Lower leg skin (tissue), 4 donors: ENCODE measurements around the gene PGPEP1. TPM values are rescaled to one million over a fixed set of nuclear protein-coding genes. Genes with fewer than 3 reads are reported as not detected.
A peak's percentile ranks its signal among the peaks of the same experiment; 100 is the strongest.

ENCODE experiments used
- DNase-seq, 2 donors: peaks; one replicate each; pipeline ENCODE4 v3.0.0-alpha.2; 2019; ENCODE audit warnings: low spot score in 2 of 2
- H3K4me3 ChIP-seq: fragments of 200-600 bp; sonication (generic); 2 replicates; pipeline ENCODE4 v1.5.1; 2017; ENCODE audit warnings: mild to moderate bottlenecking, low read depth; ENCODE audit not compliant: poor library complexity, severe bottlenecking
- POLR2A ChIP-seq, 2 donors: fragments of 450-650 bp; IDR thresholded peaks; one replicate each; pipeline ENCODE4 v1.6.1; 2016 to 2017; ENCODE audit warnings: antibody characterized with exemption in 2 of 2, mild to moderate bottlenecking in 1 of 2, moderate library complexity in 1 of 2
- WGBS, 2 donors: methylation state at CpG; one replicate each; pipeline ENCODE4 v1.1.5; 2018; 5-methylcytosine and 5-hydroxymethylcytosine counted together
- intact Hi-C: fragments of 100-400 bp; cut with DNase I; formaldehyde crosslinking; loops from one replicate; pipeline ENCODE4 v1.15.0; 2023; ENCODE audit warnings: low total_unique reads
- microRNA-seq, 2 donors: library from miRNA; unstranded; fragments of <30 nt; microRNA quantifications; one replicate each; pipeline ENCODE4, GENCODE V29; 2016; ENCODE audit warnings: borderline replicate concordance in 2 of 2, borderline number of aligned reads in 1 of 2
- total RNA-seq, 4 donors: library from RNA; depleted of rRNA; stranded (reverse); fragments of >200 nt; gene quantifications; one replicate each; pipeline ENCODE4 v1.1.0, GENCODE V29; 2016
- TF ChIP-seq, protein P1 (sequence below), 3 donors: fragments of 450-650 bp; IDR thresholded peaks; one replicate each; pipeline ENCODE4 v1.5.1; 2016; ENCODE audit warnings: antibody characterized with exemption in 3 of 3, mild to moderate bottlenecking in 3 of 3, moderate library complexity in 2 of 3

Gene PGPEP1
- total RNA-seq, 4 donors from 2014 or later, result 2.4 to 7.1 (median 4.8) TPM

DNA sequence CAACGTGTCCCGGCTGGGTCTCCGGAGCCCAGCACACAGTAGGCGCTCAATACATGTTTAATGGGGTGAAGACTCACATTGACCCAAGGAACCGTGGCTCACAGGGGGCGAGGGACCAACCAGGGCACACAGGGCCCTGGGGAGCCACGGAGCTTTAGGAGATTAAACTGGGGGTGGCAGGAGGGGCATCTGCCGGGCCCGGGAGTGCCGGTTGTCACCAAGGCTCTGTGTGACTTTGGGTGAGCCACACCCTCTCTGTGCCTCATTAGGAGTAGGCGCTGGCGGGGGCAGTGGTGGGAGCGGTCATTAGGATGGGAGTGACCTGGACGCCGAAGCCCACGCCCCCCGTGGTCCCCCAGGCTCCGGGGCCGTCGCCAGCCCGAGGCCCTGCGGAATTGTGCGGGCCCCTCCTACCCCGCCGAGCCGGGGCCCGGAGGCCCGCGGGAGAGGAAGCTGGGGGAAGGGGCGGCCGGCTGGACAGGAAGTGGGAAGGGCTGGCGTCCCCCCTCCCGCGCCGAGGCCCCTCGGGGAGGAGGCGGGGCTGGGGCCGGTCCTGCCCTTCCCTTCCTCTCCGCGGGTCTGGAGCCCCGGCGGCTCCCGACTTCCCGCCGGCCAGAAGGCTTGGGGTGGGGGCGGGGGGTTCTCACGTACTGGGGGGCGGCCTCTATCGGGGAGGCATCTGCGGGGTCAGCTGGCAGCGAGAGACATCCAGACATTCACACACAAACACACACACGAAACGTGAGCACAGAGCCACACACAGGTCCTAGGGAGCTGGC lies 77.0 kb downstream of the PGPEP1 start:
- WGBS, 2 donors, result 0 to 1% methylated on average over 10 to 26 of the region's 53 CpGs
- peak in 1 of 2 donors; percentile 14 for TF ChIP-seq POLR2A (IDR thresholded peaks at IDR 0.05)
- TF ChIP-seq, protein P1, sequence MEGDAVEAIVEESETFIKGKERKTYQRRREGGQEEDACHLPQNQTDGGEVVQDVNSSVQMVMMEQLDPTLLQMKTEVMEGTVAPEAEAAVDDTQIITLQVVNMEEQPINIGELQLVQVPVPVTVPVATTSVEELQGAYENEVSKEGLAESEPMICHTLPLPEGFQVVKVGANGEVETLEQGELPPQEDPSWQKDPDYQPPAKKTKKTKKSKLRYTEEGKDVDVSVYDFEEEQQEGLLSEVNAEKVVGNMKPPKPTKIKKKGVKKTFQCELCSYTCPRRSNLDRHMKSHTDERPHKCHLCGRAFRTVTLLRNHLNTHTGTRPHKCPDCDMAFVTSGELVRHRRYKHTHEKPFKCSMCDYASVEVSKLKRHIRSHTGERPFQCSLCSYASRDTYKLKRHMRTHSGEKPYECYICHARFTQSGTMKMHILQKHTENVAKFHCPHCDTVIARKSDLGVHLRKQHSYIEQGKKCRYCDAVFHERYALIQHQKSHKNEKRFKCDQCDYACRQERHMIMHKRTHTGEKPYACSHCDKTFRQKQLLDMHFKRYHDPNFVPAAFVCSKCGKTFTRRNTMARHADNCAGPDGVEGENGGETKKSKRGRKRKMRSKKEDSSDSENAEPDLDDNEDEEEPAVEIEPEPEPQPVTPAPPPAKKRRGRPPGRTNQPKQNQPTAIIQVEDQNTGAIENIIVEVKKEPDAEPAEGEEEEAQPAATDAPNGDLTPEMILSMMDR (IDR thresholded peaks at IDR 0.05), result no peak
- peak in 1 of 2 donors; percentile 95 for DNase-seq
- H3K4me3 ChIP-seq, result peak overlapping the region; percentile 9
- intact Hi-C loops, result no loop called here

DNA sequence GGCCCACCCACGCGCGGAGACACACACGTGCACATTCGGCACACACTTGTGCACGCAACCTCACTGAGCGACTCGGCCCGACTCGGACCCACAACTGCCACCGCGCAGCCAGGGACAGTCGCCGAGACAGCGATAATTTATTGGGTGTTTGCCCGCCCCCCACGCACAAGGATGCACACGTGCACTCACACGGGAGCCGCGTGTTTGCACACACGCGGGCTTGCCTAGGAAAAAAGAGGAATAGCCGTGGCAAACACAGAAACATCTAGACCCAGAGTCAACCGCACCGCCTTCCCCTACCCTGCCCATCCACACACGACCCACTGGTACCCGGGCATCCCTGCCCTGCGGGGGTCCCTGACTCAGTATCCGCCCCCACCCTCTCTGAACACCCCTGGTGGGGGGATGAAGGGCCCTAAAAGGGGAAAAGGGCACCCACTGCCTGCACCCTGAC lies 77.7 kb downstream of the PGPEP1 start:
- 8 to 10% methylated on average over 26 to 28 of the region's 30 CpGs for WGBS, 2 donors
- DNase-seq, result no peak
- intact Hi-C loops, result no loop called here

DNA sequence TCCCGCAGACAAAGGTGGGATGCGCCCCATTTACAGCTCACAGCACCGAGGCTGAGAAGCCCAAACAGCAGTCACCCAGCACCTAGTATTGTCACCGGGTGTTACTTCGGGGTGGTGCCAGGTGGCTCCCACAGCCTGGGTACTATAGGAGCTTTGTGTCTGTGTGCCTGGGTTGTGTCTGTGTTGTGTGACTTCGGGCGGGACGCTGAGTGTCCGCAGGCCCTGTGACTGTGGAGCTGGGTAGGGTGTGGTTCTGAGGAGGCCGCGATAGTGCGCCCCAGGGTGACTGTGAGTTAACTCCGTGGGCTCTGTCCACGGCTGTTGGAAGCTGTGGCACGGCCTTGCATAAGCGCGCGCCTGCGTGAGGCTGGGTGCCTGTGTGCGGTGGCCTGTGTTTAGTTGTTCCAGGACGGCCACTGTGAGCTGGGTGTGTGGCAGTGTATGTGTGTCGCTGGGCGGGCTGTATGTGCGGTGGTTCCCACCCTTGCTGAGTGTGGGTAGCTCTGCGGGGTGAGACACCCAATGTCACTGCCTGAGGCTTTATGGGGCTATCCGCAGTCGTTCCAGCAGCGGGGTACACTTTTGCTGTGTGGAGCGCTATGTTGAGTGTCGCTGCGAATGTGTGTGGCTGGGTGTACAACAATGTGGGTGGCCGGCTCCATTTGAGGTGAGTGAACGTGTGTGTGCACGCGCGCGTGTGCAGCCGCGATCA lies 78.2 kb downstream of the PGPEP1 start:
- peak in 1 of 2 donors; percentile 93 for DNase-seq
- H3K4me3 ChIP-seq, result no peak overlapping the region
- WGBS, 2 donors, result 6 to 9% methylated on average over 21 to 36 of the region's 39 CpGs
- TF ChIP-seq, protein P1 (IDR thresholded peaks at IDR 0.05), result no peak
- no peak for TF ChIP-seq POLR2A (IDR thresholded peaks at IDR 0.05)
- intact Hi-C loops, result no loop called here

More for the DNA sequence above, 77.7 kb downstream of the PGPEP1 start:
- TF ChIP-seq, protein P1 (IDR thresholded peaks at IDR 0.05), result no peak
- TF ChIP-seq POLR2A (IDR thresholded peaks at IDR 0.05), result no peak
- no peak overlapping the region for H3K4me3 ChIP-seq

DNA sequence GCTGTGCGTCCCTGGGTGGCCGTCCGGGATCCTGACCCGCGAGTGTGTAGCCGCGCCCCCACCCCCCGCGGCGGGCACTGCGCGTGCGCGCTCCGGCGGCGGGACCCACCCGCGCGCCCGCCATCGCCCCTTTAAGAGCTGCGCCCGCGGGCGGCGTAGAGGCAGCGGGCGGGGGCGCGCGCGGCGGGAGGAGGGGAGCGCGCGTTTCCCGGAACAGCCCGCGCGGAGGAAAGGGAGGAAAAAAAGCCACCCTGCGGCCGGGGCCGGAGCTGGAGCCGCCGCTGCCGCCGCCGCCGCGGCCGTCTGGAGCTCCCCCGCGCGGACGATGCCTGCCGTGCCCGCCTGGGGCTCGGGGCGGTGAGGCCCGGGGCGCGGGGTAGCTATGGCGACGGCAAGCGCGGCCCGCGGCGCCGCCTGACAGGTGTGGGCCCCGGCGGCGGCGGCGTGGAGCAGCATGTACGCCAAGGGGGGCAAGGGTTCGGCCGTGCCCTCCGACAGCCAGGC lies 78.8 kb downstream of the PGPEP1 start, which contains the start of gene SSBP4:
SSBP4 (plus strand) TSS at position 204 of the 504 bp plus-strand sequence; CDS start at position 455, 251 bp downstream.
- 0 to 2% methylated on average over 42 to 57 of the region's 80 CpGs for WGBS, 2 donors
- no peak for TF ChIP-seq POLR2A (IDR thresholded peaks at IDR 0.05)
- TF ChIP-seq, protein P1 (IDR thresholded peaks at IDR 0.05), result no peak
- H3K4me3 ChIP-seq, result peak within 1 kb of the TSS; percentile 64
- DNase-seq, result no peak
- intact Hi-C loops, result no loop called here

Small RNAs within 50 kb of the gene (microRNA-seq; reads per million reads assigned to microRNA genes)
- gene MIR3189, result 0 reads per million in 2 donors

Other genes with a start within 250 kb of the PGPEP1 start
- 10 to 100 TPM; 12.9 to 19.8 (median 17.0) TPM for gene MAST3, start 242.8 kb upstream of the PGPEP1 start, total RNA-seq
- 10 to 100 TPM in 3 of 4 donors, 1 to 10 TPM in 1; 8.3 to 39.4 (median 32.2) TPM for gene PIK3R2, start 187.4 kb upstream of the PGPEP1 start, total RNA-seq
- gene IFI30, start 166.8 kb upstream of the PGPEP1 start, total RNA-seq, result 100 to 1,000 TPM in 2 of 4 donors, 10 to 100 TPM in 2; 39.1 to 214 (median 98.3) TPM
- gene MPV17L2, start 147.4 kb upstream of the PGPEP1 start, total RNA-seq, result 10 to 100 TPM in 3 of 4 donors, 1 to 10 TPM in 1; 8.5 to 29.3 (median 20.2) TPM
- 1 to 10 TPM in 3 of 4 donors, under 1 TPM in 1; 0.91 to 2.7 (median 2.1) TPM for gene RAB3A, start 136.6 kb upstream of the PGPEP1 start, total RNA-seq
- under 1 TPM in 1 of 4 donors, not detected in 3; 0.29 TPM for gene PDE4C, start 114.2 kb upstream of the PGPEP1 start, total RNA-seq
- 1 to 10 TPM in 3 of 4 donors, under 1 TPM in 1; 0.97 to 5.9 (median 3.1) TPM for gene IQCN, start 66.1 kb upstream of the PGPEP1 start, total RNA-seq
- gene JUND, start 59.0 kb upstream of the PGPEP1 start, total RNA-seq, result 100 to 1,000 TPM; 337 to 886 (median 413) TPM
- 100 to 1,000 TPM in 2 of 4 donors, 10 to 100 TPM in 2; 59.7 to 149 (median 105) TPM for gene LSM4, start 17.5 kb upstream of the PGPEP1 start, total RNA-seq
- 1 to 10 TPM in 2 of 4 donors, under 1 TPM in 1, not detected in 1; 0.49 to 5.1 (median 4.5) TPM for gene GDF15, start 45.6 kb downstream of the PGPEP1 start, total RNA-seq
- 1 to 10 TPM in 3 of 4 donors, not detected in 1; 1.2 to 3.4 (median 2.2) TPM for gene LRRC25, start 57.0 kb downstream of the PGPEP1 start, total RNA-seq
- 10 to 100 TPM; 28.8 to 42.0 (median 36.0) TPM for gene SSBP4, start 78.8 kb downstream of the PGPEP1 start, total RNA-seq
- 10 to 100 TPM; 16.9 to 29.9 (median 22.3) TPM for gene ISYNA1, start 97.5 kb downstream of the PGPEP1 start, total RNA-seq
- 10 to 100 TPM; 21.5 to 37.9 (median 24.8) TPM for gene ELL, start 181.5 kb downstream of the PGPEP1 start, total RNA-seq
- gene FKBP8, start 203.0 kb downstream of the PGPEP1 start, total RNA-seq, result 100 to 1,000 TPM; 248 to 285 (median 263) TPM
- gene KXD1, start 217.3 kb downstream of the PGPEP1 start, total RNA-seq, result 10 to 100 TPM; 61.9 to 98.5 (median 89.7) TPM
- gene UBA52, start 231.3 kb downstream of the PGPEP1 start, total RNA-seq, result 1,000 to 10,000 TPM in 1 of 4 donors, 100 to 1,000 TPM in 3; 625 to 1,001 (median 848) TPM
- gene REX1BD, start 248.2 kb downstream of the PGPEP1 start, total RNA-seq, result 100 to 1,000 TPM in 3 of 4 donors, 10 to 100 TPM in 1; 91.8 to 119 (median 107) TPM